GM18951 (cell line): Measurements from ENCODE around the gene ANGPTL7.
"Not testable (repeated sequence)": the region's sequence is repeated elsewhere in the genome, so short reads cannot be mapped to it uniquely, and the experiment has no call there.

Experiments used
- POLR2A ChIP-seq: IDR thresholded peaks from 4 replicates; pipeline ENCODE4 v1.6.1; 2011; ENCODE audit warnings: mild to moderate bottlenecking; ENCODE audit not compliant: insufficient read length, insufficient read depth; ENCODE audit errors: extremely low read depth
- in situ Hi-C: fragments of 300-500 bp; cut with MboI; formaldehyde crosslinking; loops from one replicate; pipeline ENCODE4 v1.12.0; 2022; ENCODE audit warnings: low sequenced_read_pairs, mixed read lengths, inconsistent platforms; ENCODE audit not compliant: unreplicated experiment

ANGPTL7 gene

DNA sequence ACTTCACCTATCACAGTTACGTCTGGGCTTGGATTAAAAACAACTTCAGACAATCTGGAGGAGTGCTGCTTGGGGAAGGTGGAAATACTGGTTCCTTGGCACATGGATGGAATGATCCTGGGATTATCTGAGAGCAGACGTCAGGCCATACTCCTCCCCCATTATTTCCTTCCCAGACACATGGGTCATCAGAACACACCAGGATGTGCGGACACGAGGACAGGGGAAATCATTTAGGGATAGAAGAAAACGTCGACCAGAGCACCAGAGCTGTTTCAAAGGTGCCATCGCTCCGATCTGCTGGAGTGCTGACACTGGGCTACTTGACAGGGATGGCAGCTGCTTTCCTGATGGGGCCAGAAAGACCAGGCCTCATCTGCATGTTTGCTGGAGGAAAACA is 31.8 kb upstream of the ANGPTL7 start:
- in situ Hi-C loops, result no loop called here

DNA sequence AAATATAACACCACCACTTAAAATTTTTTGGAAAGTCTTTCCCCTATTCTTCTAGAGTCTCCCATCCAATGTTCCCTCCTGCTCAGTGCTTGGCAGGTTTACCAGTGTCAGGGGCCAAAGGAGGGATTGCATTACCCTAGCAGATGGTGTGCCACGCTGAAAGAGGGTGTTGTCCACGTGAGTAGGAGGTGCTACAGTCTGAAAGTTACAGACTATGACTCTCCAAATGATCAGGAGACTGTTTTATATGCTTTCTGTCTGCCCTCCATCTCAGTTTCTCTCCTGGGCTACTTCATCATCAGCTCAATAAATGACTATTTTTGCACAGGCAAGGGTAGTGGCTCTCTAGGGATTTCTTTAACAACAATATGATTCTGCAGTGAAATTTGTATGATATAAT is 31.3 kb upstream of the ANGPTL7 start:
- no peak for TF ChIP-seq POLR2A
- in situ Hi-C loops, result no loop called here

More for the DNA sequence above, 31.8 kb upstream of the ANGPTL7 start:
- no peak for TF ChIP-seq POLR2A

DNA sequence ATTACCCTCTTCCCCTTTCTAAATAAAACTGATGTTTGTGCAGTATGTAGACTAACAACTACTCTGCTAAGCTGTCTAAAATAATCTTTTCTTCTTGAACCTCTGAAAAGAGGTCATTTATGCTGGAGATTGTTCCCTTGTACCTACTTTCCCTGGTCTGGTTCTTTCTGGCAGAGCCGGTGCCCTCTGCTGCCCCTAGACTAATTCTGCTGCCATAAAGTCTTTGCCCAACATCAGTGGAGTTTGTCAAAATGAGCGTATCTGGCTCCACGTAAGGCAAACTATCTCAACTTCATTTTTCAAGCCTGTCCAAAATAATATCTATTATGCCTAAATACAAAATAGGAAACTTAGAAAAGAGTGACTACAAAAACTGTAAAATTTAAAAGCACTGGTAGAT is 30.9 kb upstream of the ANGPTL7 start:
- in situ Hi-C loops, result no loop called here
- no peak for TF ChIP-seq POLR2A

DNA sequence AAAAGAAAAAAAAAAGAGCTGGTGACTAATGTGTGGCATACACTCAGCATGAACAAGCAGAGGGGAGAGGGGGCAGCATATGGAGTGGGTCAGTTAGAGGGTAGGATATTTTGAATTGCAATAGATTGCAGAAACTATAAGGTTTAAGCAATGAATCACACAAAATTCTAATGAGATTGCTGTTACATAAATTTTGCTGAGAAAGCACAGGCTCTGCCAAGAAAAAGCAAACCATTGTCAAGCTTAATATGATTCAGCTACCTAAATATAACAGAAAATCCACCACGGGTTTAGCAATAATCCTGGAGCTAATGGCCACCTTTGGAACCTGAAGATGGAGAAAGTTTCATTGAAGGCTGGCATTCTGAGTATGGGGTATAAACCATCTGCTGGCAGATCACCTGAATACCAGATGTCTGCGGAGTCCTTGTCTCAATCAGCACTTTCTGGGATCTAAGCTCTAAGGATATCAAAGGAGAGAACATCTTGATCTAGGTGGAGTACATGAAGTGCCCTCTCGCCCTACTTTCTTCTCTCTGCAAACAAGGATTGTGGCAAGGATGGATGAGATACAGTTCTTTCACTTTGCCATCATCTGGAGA is 30.3 kb upstream of the ANGPTL7 start:
- TF ChIP-seq POLR2A, result no peak
- in situ Hi-C loops, result no loop called here

DNA sequence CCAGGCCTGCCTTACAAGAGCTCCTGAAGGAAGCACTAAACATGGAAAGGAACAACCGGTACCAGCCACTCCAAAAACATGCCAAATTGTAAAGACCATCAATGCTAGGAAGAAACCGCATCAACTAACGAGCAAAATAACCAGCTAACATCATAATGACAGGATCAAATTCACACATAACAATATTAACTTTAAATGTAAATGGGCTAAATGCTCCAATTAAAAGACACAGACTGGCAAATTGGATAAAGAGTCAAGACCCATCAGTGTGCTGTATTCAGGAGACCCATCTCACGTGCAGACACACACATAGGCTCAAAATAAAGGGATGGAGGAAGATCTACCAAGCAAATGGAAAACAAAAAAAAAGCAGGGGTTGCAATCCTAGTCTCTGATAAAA is 26.4 kb upstream of the ANGPTL7 start:
- in situ Hi-C loops, result not testable (repeated sequence)

DNA sequence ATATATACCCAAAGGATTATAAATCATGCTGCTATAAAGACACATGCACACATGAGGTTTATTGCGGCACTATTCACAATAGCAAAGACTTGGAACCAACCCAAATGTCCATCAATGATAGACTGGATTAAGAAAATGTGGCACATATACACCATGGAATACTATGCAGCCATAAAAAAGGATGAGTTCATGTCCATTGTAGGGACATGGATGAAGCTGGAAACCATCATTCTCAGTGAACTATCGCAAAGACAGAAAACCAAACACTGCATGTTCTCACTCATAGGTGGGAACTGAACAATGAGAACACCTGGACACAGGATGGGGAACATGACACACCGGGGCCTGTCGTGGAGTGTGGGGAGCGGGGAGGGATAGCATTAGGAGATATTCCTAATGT is 22.4 kb upstream of the ANGPTL7 start:
- in situ Hi-C loops, result not testable (repeated sequence)

DNA sequence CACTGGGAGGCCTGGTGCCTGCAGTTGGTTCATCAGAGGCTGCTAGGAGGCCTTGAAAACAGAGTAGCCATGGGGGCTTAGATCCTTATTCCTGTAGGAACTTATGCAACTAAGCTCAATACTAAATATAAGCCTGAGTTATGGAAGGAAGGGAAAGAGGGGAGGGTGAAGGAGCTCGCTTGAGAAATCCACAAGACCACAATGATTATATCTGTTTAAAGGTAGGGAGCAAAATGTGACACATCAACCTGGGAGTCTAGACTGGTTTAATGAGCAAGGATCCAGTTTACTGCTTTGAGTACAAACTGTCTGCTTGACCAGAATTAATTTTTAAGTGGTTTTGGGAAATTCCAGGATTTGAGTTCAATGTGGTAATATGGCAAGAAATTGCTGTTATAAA is 20.4 kb upstream of the ANGPTL7 start:
- no peak for TF ChIP-seq POLR2A
- in situ Hi-C loops, result no loop called here

DNA sequence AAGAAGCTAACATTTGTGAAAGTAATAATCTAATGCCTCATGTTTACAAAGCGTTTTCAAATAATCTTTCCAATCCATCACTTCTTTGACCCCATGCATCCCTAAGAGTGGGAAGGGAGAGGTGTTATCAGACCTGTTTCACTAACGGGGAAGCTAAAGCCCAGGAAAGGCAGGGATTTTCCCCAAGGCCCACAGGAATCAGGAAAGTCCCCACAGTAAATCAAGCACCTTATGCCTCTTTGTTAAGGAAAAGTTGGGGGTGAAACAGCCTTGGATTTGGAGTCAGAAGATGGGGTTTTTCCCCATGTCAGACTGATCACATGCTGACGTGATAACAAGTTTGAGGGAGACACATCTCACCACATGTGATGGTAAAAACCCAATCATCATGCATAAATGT is 20.0 kb upstream of the ANGPTL7 start:
- in situ Hi-C loops, result no loop called here
- no peak for TF ChIP-seq POLR2A

DNA sequence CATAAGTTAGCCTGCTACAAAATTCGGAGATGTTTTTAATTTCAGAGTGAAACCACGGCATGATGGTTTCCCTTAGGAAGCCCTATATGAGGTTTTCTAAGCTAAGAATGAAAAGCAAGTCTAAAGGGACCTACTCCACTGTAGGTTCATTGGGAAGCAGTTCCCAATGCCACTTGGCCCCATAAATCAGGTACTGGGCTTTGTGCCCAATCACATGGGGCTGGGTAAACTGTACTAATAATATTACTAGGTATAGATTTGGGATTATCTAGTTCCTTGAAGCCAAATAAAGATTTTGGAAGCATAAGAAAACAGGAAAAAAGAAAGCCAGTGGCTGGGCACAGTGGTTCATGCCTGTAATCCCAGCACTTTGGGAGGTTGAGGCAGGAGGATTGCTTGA is 19.1 kb upstream of the ANGPTL7 start:
- in situ Hi-C loops, result no loop called here
- no peak for TF ChIP-seq POLR2A

DNA sequence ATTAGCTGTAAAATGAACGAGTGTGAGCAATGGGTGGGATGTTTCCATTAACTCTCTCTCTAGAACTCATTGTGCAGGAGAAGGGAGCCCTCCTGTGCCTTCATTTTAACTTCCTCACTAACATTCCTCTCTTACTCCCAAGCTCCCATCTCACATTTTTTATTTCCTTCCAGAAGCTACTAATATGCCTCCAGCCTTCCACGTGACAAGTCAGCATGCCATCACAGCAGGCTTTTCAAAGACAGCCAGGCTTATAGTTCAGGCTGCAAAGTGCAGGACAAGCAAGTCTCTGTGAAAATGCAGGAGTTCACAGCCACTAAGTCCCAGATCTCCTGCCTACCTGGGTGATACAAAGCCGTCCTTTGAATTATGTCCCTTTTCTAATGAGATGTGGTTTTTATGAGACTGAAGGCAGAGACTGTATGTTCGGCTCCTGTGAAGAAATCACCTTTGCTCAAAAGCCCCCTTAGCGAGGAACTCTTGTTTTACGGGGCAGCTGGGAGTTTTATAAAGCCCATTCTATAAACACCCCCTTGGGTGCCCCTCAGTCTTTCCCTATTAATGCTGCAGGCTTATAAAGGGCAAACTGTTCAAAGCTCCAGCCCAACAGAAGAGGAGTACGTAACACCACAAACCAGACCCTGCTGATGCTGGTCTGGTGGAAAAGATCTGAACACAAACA is 14.8 kb upstream of the ANGPTL7 start:
- no peak for TF ChIP-seq POLR2A
- in situ Hi-C loops, result no loop called here

DNA sequence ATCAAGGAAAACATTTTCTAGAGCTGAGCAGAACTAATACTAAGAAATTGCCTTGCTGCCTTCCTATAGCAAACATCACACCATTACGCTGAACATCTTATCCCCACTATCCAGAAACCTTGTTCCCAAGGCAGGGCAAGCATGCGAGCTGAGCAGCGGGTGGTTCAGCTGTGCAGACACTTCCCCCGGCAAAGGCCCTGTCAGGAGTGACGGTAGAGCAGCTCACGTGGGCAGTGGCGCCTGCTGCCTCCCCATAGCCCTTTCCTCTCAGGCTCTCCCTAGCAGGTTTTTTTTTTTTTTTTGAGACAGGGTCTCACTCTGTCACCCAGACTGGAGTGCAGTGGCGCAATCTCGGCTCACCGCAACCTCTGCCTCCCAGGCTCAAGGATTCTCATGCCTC is 13.7 kb upstream of the ANGPTL7 start:
- TF ChIP-seq POLR2A, result no peak
- in situ Hi-C loops, result no loop called here

DNA sequence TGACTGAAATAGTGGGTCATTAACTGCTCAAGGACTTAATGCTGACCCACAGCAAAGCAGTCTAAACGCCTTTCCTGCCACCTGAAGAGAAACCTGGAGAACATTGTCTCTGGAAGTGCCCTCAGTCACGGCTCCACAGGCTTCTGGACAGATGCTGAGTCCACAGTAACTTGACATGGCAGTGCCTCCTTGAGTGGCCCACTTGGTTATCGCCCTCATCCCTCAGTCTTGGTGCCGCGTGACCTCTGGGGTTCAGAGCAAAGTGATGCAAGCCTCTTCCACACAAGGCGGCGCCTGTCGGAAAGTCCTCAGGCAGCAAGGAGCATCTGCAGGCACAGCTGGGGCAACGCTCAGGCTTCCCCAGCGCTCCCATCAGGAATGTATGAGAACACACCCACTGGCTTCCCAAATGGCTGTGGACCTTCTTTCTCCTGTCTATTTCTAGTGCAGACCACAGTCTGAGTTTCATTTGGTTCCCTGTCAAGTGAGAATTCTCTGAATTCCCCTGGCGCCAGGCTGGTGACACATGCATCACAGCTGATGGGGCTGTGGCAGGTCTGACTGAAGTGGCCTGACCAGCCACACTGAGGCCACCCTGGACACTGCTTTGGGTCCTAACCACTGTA is 13.0 kb upstream of the ANGPTL7 start:
- TF ChIP-seq POLR2A, result no peak
- in situ Hi-C loops, result no loop called here

DNA sequence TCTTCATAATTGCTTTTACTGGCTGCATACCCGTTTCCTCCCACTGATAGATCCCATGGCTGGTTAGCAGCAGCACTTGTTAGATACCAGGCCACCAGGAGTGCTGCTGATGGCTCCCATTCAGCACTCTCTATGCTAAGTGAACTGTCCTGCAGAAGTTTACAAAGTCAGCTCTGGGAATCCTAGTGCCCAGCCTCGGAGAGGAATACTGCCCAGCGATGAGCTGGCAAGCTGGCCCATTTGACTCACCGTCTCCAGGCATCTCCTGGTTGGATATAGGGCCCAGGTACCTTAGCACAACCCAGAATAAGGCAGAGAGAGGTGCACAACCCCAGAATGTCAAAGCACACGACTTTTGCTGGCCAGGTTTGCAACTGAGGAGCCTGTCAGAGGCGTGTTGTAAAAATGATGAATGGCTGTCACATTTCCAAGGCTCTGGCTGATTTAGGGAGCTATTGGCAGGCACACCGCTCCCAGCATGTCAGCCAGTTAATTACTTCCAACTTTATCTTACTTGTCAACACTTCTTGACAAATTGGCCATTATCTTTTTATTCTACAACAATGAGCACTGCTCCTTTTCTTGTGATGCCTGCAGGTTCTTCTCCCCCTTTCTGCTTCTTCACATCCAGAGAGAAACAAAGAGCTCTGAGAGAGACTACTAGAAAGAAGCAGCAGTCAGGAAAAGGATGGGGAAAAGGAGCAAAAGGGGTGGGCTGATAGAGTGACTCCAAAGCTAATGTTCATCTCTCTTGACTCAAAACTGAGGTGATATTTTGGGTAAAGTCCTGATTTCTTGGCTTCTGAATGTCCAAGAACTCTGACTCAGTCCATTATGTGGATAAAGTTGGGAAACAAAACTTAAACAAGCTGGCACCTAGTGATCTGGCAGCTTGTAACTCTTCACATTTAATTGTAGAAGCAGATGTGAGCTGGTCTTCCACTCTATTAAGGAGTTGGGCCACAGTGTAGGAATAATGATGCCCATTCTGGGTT is 10.8 kb upstream of the ANGPTL7 start:
- in situ Hi-C loops, result no loop called here
- TF ChIP-seq POLR2A, result no peak
